Measurements from ENCODE around the gene TM4SF20. TPM values are rescaled to one million over a fixed set of nuclear protein-coding genes. Genes with fewer than 3 reads are reported as not detected.
"Not testable (repeated sequence)": the region's sequence is repeated elsewhere in the genome, so short reads cannot be mapped to it uniquely, and the experiment has no call there.

The TM4SF20 gene
- total and polyA plus RNA-seq, 4 donors, result 0.09 TPM; not detected in 3

DNA sequence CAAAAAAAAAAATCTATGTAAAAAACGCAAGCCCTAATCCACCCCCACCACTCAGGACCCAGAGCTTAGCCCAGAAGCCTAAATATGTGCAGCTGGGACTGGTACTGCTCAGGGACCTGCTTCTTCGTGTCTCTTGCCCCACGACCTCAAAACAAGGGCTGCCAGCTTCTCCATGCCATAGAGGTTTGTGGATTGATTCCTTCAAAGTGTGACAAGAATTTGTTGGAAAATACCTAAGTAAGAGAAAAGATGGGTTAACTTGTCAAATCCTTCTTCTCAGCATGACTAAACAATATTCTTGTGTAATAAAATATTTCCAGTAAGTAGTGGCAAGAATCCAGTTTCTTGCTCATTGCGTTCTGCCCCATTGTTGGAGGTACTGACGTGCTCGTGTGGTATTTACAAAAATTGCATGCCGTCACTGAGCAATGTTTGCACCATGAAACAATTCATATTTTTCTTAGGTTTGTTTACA is 9.5 kb upstream of the TM4SF20 start:
- Histone ChIP-seq H3K4me3 (no peak overlapping the region), H3K27me3 (ENCODE audit: control insufficient read depth in 3 of 3, insufficient read depth in 3 of 3, low read length in 2 of 3) (no peaks in the 10 kb centered on the region), H3K36me3 (ENCODE audit: control insufficient read depth in 4 of 4, insufficient read depth in 4 of 4, low read length in 4 of 4) (no peaks in the 10 kb centered on the region), H3K4me1 (ENCODE audit: control insufficient read depth in 5 of 5, insufficient read depth in 5 of 5, low read length in 5 of 5) (no peaks in the 10 kb centered on the region), H3K9me3 (ENCODE audit: control insufficient read depth in 4 of 4, insufficient read depth in 3 of 4, low read length in 3 of 4) (no peaks in the 10 kb centered on the region), H3K9ac (ENCODE audit: insufficient read depth in 1 of 2, low read length in 2 of 2) (no peak overlapping the region), H3K27ac (ENCODE audit: low read depth in 1 of 2, low read length in 1 of 2) (no peak overlapping the region)
- DNase-seq (no peak), ATAC-seq (ENCODE audit: insufficient read depth, low FRiP score) (peak; percentile 19)
- WGBS, 2 donors, result 61% methylated on average over 7 of the region's 7 CpGs
- TF ChIP-seq, protein P1, sequence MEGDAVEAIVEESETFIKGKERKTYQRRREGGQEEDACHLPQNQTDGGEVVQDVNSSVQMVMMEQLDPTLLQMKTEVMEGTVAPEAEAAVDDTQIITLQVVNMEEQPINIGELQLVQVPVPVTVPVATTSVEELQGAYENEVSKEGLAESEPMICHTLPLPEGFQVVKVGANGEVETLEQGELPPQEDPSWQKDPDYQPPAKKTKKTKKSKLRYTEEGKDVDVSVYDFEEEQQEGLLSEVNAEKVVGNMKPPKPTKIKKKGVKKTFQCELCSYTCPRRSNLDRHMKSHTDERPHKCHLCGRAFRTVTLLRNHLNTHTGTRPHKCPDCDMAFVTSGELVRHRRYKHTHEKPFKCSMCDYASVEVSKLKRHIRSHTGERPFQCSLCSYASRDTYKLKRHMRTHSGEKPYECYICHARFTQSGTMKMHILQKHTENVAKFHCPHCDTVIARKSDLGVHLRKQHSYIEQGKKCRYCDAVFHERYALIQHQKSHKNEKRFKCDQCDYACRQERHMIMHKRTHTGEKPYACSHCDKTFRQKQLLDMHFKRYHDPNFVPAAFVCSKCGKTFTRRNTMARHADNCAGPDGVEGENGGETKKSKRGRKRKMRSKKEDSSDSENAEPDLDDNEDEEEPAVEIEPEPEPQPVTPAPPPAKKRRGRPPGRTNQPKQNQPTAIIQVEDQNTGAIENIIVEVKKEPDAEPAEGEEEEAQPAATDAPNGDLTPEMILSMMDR (IDR thresholded peaks at IDR 0.05; ENCODE audit: control extremely low read depth, extremely low read depth), result no peak

DNA sequence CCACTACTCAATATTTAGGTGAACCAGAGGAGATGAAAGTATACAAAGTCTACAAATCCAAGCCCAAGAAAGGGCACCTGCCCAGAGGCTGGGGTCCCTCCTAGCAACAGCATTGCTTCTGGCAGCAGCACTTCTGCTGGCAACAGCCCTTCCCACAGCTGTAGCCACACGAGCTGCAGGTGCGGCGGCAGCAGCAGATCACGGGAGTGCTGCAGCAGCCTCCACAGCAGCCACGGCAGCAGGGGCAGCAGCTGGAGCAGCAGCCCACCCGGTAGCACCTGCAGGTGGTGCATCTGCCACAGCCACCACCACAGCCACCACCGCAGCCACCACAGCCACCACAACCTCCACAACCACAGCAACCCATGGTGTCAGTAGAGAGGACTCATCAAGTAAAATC is 8.5 kb upstream of the TM4SF20 start, which contains the start of gene SCYGR1:
TSS of gene SCYGR1 (minus strand) at position 367 of the 400 bp plus-strand sequence. CDS start at position 367, 0 bp downstream.
- WGBS, 2 donors, result 85 to 91% methylated on average over 7 of the region's 7 CpGs
- H3K9me3 ChIP-seq (ENCODE audit: control insufficient read depth in 4 of 4, insufficient read depth in 3 of 4, low read length in 3 of 4); H3K27me3 ChIP-seq (ENCODE audit: control insufficient read depth in 3 of 3, insufficient read depth in 3 of 3, low read length in 2 of 3); H3K9ac ChIP-seq (ENCODE audit: insufficient read depth in 1 of 2, low read length in 2 of 2); H3K36me3 ChIP-seq (ENCODE audit: control insufficient read depth in 4 of 4, insufficient read depth in 4 of 4, low read length in 4 of 4); H3K4me1 ChIP-seq (ENCODE audit: control insufficient read depth in 5 of 5, insufficient read depth in 5 of 5, low read length in 5 of 5); H3K27ac ChIP-seq (ENCODE audit: low read depth in 1 of 2, low read length in 1 of 2); ATAC-seq (ENCODE audit: insufficient read depth, low FRiP score); H3K4me3 ChIP-seq; DNase-seq: not testable (repeated sequence)

DNA sequence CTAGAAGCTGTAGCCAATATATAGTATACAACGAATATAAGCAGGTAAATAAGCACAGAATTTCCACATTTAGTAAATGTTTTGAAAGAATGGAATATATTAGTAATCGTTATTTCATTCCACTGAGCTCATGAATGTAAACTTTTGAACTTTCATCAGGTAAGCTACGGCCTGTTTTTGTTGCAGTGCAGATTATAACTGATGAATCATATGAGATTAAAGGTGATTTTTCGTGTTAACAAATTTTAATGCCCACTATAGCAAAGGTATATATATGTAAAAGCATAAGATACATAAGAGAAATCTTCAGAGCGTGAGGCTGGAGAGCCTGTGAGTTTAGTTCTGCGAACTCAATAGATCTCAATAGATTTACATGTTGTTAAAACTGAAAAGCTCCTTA is 7.5 kb upstream of the TM4SF20 start:
- TF ChIP-seq, protein P1 (IDR thresholded peaks at IDR 0.05; ENCODE audit: control extremely low read depth, extremely low read depth), result no peak
- Histone ChIP-seq H3K4me1 (ENCODE audit: control insufficient read depth in 5 of 5, insufficient read depth in 5 of 5, low read length in 5 of 5) (no peaks in the 10 kb centered on the region), H3K36me3 (ENCODE audit: control insufficient read depth in 4 of 4, insufficient read depth in 4 of 4, low read length in 4 of 4) (no peaks in the 10 kb centered on the region), H3K9me3 (ENCODE audit: control insufficient read depth in 4 of 4, insufficient read depth in 3 of 4, low read length in 3 of 4) (no peaks in the 10 kb centered on the region), H3K27me3 (ENCODE audit: control insufficient read depth in 3 of 3, insufficient read depth in 3 of 3, low read length in 2 of 3) (no peaks in the 10 kb centered on the region), H3K4me3 (no peak overlapping the region), H3K9ac (ENCODE audit: insufficient read depth in 1 of 2, low read length in 2 of 2) (no peak overlapping the region), H3K27ac (ENCODE audit: low read depth in 1 of 2, low read length in 1 of 2) (no peak overlapping the region)
- ATAC-seq (ENCODE audit: insufficient read depth, low FRiP score) (no peak), DNase-seq (no peak)
- 89 to 90% methylated on average over 6 of the region's 6 CpGs for WGBS, 2 donors

DNA sequence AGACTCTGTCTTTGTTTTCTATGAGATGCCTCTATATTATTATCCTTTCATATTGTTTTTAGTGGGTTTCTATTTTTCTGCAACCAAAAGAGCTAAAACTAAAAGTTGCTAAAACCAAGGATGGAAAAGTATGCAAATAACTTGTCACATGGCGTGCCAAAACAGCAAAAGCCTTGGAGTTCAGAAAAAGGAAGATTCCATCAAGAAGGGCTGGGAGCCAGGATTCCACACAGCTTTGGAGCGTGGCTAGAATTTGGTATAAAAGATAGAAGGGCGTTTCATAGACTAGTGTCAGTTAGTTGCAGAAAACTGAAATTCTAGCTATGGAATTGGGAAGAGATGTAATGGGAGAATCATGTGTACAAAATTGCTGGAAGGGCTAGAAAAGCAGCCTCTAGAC is 4.6 kb upstream of the TM4SF20 start:
- ATAC-seq (ENCODE audit: insufficient read depth, low FRiP score) (no peak), DNase-seq (no peak)
- no peak overlapping the region for H3K27ac ChIP-seq (ENCODE audit: low read depth in 1 of 2, low read length in 1 of 2)
- no peak overlapping the region for H3K4me3 ChIP-seq
- 71 to 91% methylated on average over 3 of the region's 3 CpGs for WGBS, 2 donors
- no peak overlapping the region for H3K9ac ChIP-seq (ENCODE audit: insufficient read depth in 1 of 2, low read length in 2 of 2)
- H3K36me3 ChIP-seq (ENCODE audit: control insufficient read depth in 4 of 4, insufficient read depth in 4 of 4, low read length in 4 of 4), result no peaks in the 10 kb centered on the region
- H3K27me3 ChIP-seq (ENCODE audit: control insufficient read depth in 3 of 3, insufficient read depth in 3 of 3, low read length in 2 of 3), result no peaks in the 10 kb centered on the region
- no peaks in the 10 kb centered on the region for H3K4me1 ChIP-seq (ENCODE audit: control insufficient read depth in 5 of 5, insufficient read depth in 5 of 5, low read length in 5 of 5)
- H3K9me3 ChIP-seq (ENCODE audit: control insufficient read depth in 4 of 4, insufficient read depth in 3 of 4, low read length in 3 of 4), result no peaks in the 10 kb centered on the region
- TF ChIP-seq, protein P1 (IDR thresholded peaks at IDR 0.05; ENCODE audit: control extremely low read depth, extremely low read depth), result no peak

DNA sequence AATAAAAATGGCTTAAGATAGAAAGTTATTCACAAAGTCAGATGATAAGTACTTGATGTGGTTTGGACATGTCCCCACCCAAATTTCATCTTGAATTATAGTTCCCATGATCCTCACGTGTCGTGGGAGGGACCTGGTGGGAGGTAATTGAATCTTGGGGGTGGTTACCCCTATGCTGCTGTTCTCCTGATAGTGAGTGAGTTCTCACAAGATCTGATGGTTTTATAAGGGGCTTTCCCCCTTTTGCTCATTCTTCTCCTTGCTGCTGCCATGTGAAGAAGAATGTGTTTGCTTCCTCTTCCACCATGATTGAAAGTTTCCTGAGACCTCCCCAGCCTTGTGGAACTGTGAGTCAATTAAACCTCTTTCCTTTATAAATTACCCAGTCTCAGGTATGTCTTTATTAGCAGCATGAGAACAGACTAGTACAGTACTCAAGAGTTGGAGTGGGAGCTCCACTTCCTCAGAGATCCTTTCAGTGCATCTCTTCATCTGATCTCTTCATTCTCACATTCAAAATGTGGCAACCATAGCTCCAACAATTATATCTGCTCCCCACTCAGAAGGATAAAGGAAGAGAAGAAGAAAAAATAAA is 3.2 kb upstream of the TM4SF20 start:
- not testable (repeated sequence) for H3K9ac ChIP-seq (ENCODE audit: insufficient read depth in 1 of 2, low read length in 2 of 2); H3K9me3 ChIP-seq (ENCODE audit: control insufficient read depth in 4 of 4, insufficient read depth in 3 of 4, low read length in 3 of 4); H3K27ac ChIP-seq (ENCODE audit: low read depth in 1 of 2, low read length in 1 of 2); ATAC-seq (ENCODE audit: insufficient read depth, low FRiP score); DNase-seq; H3K4me3 ChIP-seq; H3K27me3 ChIP-seq (ENCODE audit: control insufficient read depth in 3 of 3, insufficient read depth in 3 of 3, low read length in 2 of 3); H3K36me3 ChIP-seq (ENCODE audit: control insufficient read depth in 4 of 4, insufficient read depth in 4 of 4, low read length in 4 of 4); H3K4me1 ChIP-seq (ENCODE audit: control insufficient read depth in 5 of 5, insufficient read depth in 5 of 5, low read length in 5 of 5)
- WGBS, 2 donors, result 85 to 86% methylated on average over 2 of the region's 2 CpGs

Measured in lung (tissue), 12 donors.